ENCODE measurements around the gene UACA. TPM values are rescaled to one million over a fixed set of nuclear protein-coding genes. Genes with fewer than 3 reads are reported as not detected.
A peak's percentile ranks its signal among the peaks of the same experiment; 100 is the strongest.

The UACA gene
- total and polyA plus RNA-seq, 9 donors, result 28.6 to 62.0 (median 51.8) TPM

- H3K4me1 ChIP-seq (ENCODE audit: insufficient read depth), result peaks cover 13% of the 10 kb centered on the region
- no peak overlapping the region for H3K4me3 ChIP-seq
Measured at GRCh38 chr15:70701891-70702568, 61.3 kb downstream of the UACA start.

DNA sequence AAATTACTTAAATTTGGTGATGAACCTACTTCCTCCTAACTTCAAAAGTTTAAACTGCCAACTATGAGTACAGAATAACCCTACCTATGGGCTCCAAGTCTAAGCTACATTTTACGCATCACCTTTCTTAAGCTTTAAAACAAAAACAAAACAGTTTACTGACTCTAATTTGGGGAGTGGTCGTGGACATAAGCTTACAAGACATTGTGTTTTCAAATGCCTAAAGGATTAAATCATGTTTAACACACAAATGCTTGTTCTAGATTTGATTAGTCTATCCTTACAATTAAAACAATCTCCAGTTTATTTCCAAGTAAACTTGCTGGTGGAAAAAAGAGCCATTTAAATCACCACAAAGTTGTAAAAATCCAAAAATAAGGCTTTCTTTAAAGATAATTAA lies 62.2 kb downstream of the UACA start:
- H3K27ac ChIP-seq, result peak overlapping the region in 1 of 2 donors; percentile 59
- no peaks in the 10 kb centered on the region for H3K27me3 ChIP-seq
- WGBS, 3 donors, result 44 to 51% (median 46%) methylated on average over 2 of the region's 2 CpGs
- no peak overlapping the region for H3K4me3 ChIP-seq
- intact Hi-C loops (cut with DNase I), result no loop called here
- H3K36me3 ChIP-seq, result no peaks in the 10 kb centered on the region
- TF ChIP-seq POLR2A (IDR thresholded peaks at IDR 0.05), result no peak
- no peak for TF ChIP-seq CTCF (IDR thresholded peaks at IDR 0.05)
- no peak for TF ChIP-seq EP300 (IDR thresholded peaks at IDR 0.05)
- DNase-seq, result no peak
- H3K9me3 ChIP-seq, result no peaks in the 10 kb centered on the region
- H3K4me1 ChIP-seq (ENCODE audit: insufficient read depth), result peaks cover 13% of the 10 kb centered on the region

More at GRCh38 chr15:70701891-70702568, 61.3 kb downstream of the UACA start:
- peak overlapping the region in 1 of 2 donors; percentile 59 for H3K27ac ChIP-seq
- H3K36me3 ChIP-seq, result no peaks in the 10 kb centered on the region
- no peaks in the 10 kb centered on the region for H3K9me3 ChIP-seq
- no peak for DNase-seq
- no peaks in the 10 kb centered on the region for H3K27me3 ChIP-seq
- TF ChIP-seq EP300 (IDR thresholded peaks at IDR 0.05) (no peak), POLR2A (IDR thresholded peaks at IDR 0.05) (no peak), CTCF (IDR thresholded peaks at IDR 0.05) (no peak)
- 5 to 26% (median 7%) methylated on average over 9 of the region's 9 CpGs for WGBS, 3 donors
- intact Hi-C loops (cut with DNase I), result no loop called here

GRCh38 chr15:70699890-70700289 lies 63.5 kb downstream of the UACA start:
- H3K27me3 ChIP-seq, result no peaks in the 10 kb centered on the region
- H3K36me3 ChIP-seq, result no peaks in the 10 kb centered on the region
- no peaks in the 10 kb centered on the region for H3K9me3 ChIP-seq
- H3K4me1 ChIP-seq (ENCODE audit: insufficient read depth), result peaks cover 13% of the 10 kb centered on the region
- H3K4me3 ChIP-seq, result no peak overlapping the region
- DNase-seq, result no peak
- TF ChIP-seq POLR2A (IDR thresholded peaks at IDR 0.05), result no peak
- no peak for TF ChIP-seq EP300 (IDR thresholded peaks at IDR 0.05)
- no peak for TF ChIP-seq CTCF (IDR thresholded peaks at IDR 0.05)
- peak overlapping the region in 1 of 2 donors; percentile 21 for H3K27ac ChIP-seq
- intact Hi-C loops (cut with DNase I), result no loop called here

GRCh38 chr15:70698836-70699390 lies 64.4 kb downstream of the UACA start:
- H3K27me3 ChIP-seq, result no peaks in the 10 kb centered on the region
- H3K27ac ChIP-seq, result peak overlapping the region in 1 of 2 donors; percentile 8
- 53 to 62% (median 55%) methylated on average over 3 of the region's 3 CpGs for WGBS, 3 donors
- no peak for DNase-seq
- intact Hi-C loops (cut with DNase I), result no loop called here
- no peaks in the 10 kb centered on the region for H3K36me3 ChIP-seq
- no peak overlapping the region for H3K4me3 ChIP-seq
- peaks cover 11% of the 10 kb centered on the region for H3K4me1 ChIP-seq (ENCODE audit: insufficient read depth)
- TF ChIP-seq POLR2A (IDR thresholded peaks at IDR 0.05) (no peak), CTCF (IDR thresholded peaks at IDR 0.05) (no peak), EP300 (IDR thresholded peaks at IDR 0.05) (no peak)
- H3K9me3 ChIP-seq, result no peaks in the 10 kb centered on the region

All from ovary (tissue), 9 donors.